A549 (cell line): ENCODE results near the gene PDCD10. TPM values are rescaled to one million over a fixed set of nuclear protein-coding genes. Genes with fewer than 3 reads are reported as not detected.

Source experiments
- ATAC-seq, 2 experiments: fragments of 200-7000 bp in 1 of 2; fragments of >200 bp in 1 of 2; cut with Nextera tagmentation in 1 of 2; cut with Tn5 transposase in 1 of 2; 3 replicates each; pipeline versions ENCODE4 v1.8.0 to v1.9.1; 2018 to 2020; ENCODE audit warnings: mild to moderate bottlenecking in 1 of 2, moderate library complexity in 1 of 2
- CTCF ChIA-PET: fragments of 300-600 bp; sonication (Branson Sonifier 250); formaldehyde crosslinking; extraction: SDS; loops from one replicate; lab custom pipeline; 2021; ENCODE audit warnings: antibody characterized with exemption, inconsistent platforms; lab: Yijun Ruan, JAX
- POLR2A ChIA-PET: fragments of 350-600 bp; formaldehyde crosslinking; extraction: SDS; loops from one replicate; lab custom pipeline; 2021; ENCODE audit warnings: antibody characterized with exemption, inconsistent platforms; lab: Yijun Ruan, JAX
- DNase-seq, 2 experiments: peaks; one replicate each; pipeline versions ENCODE4 v3.0.0 to v3.0.0-alpha.2; 2011 to 2016; ENCODE audit warnings: low read depth in 1 of 2, low spot score in 1 of 2
- FAIRE-seq: peaks from 2 replicates; lab custom pipeline; 2011; peaks lifted over from hg19 to GRCh38; lab: Jason Lieb, UNC
- H3K27ac ChIP-seq, 2 experiments: fragments of >200 bp; sonication (Bioruptor Twin); formaldehyde crosslinking; 3 replicates each; pipeline ENCODE4 v1.5.1; 2016 to 2017
- H3K4me1 ChIP-seq: fragments of >200 bp; sonication (Bioruptor Twin); formaldehyde crosslinking; 3 replicates; pipeline ENCODE4 v1.6.1; 2016
- H3K4me2 ChIP-seq: fragments of >200 bp; sonication (Bioruptor Twin); formaldehyde crosslinking; 3 replicates; pipeline ENCODE4 v1.6.1; 2016
- H3K4me3 ChIP-seq: fragments of >200 bp; sonication (Bioruptor Twin); formaldehyde crosslinking; 3 replicates; pipeline ENCODE4 v1.5.1; 2016
- H3K9me3 ChIP-seq: fragments of >200 bp; sonication (Bioruptor Twin); formaldehyde crosslinking; 3 replicates; pipeline ENCODE4 v1.6.1; 2016
- BHLHE40 ChIP-seq: IDR thresholded peaks from 2 replicates; pipeline ENCODE4 v1.6.1; 2012; ENCODE audit warnings: low read depth, low read length, inconsistent platforms
- CBX2 ChIP-seq: fragments of 200-600 bp; sonication (generic); IDR thresholded peaks from 2 replicates; pipeline ENCODE4 v1.6.1; 2016; ENCODE audit warnings: low read depth, mild to moderate bottlenecking, borderline replicate concordance
- EHF ChIP-seq: fragments of 250-450 bp; sonication (Bioruptor Pico); IDR thresholded peaks from 2 replicates; pipeline ENCODE4 v1.5.0; 2020; ENCODE audit warnings: mild to moderate bottlenecking
- EHMT2 ChIP-seq: fragments of 200-600 bp; sonication (generic); IDR thresholded peaks from 2 replicates; pipeline ENCODE4 v1.6.1; 2016; ENCODE audit warnings: antibody characterized with exemption, low read depth, mild to moderate bottlenecking, moderate library complexity
- ESRRA ChIP-seq: fragments of 150-350 bp; IDR thresholded peaks from 2 replicates; pipeline ENCODE4 v1.6.1; 2014; ENCODE audit warnings: mild to moderate bottlenecking, low read length, borderline replicate concordance
- FOSB ChIP-seq: fragments of 250-450 bp; sonication (Bioruptor Pico); IDR thresholded peaks from 2 replicates; pipeline ENCODE4 v1.5.0; 2020; ENCODE audit warnings: mild to moderate bottlenecking, moderate library complexity
- HEYL ChIP-seq: fragments of 250-450 bp; sonication (Bioruptor Pico); IDR thresholded peaks from 2 replicates; pipeline ENCODE4 v1.8.0; 2021; ENCODE audit warnings: mild to moderate bottlenecking, moderate library complexity
- HOXA7 ChIP-seq: fragments of 250-450 bp; sonication (Bioruptor Pico); IDR thresholded peaks from 2 replicates; pipeline ENCODE4 v1.5.0; 2020; ENCODE audit warnings: mild to moderate bottlenecking, moderate library complexity
- HOXB13 ChIP-seq: fragments of 250-450 bp; sonication (Bioruptor Pico); IDR thresholded peaks from 2 replicates; pipeline ENCODE4 v1.5.0; 2020; ENCODE audit warnings: low read depth, mild to moderate bottlenecking, moderate library complexity
- JUNB ChIP-seq: fragments of >200 bp; sonication (Bioruptor Twin); formaldehyde crosslinking; IDR thresholded peaks from 2 replicates; pipeline ENCODE4 v1.6.1; 2016
- KDM1A ChIP-seq: fragments of 200-600 bp; sonication (generic); IDR thresholded peaks from 2 replicates; pipeline ENCODE4 v1.6.1; 2016; ENCODE audit warnings: low read depth, mild to moderate bottlenecking
- KDM5A ChIP-seq: fragments of 200-600 bp; sonication (generic); IDR thresholded peaks from 2 replicates; pipeline ENCODE4 v1.6.1; 2016; ENCODE audit warnings: antibody characterized with exemption, mild to moderate bottlenecking
- MYC ChIP-seq: IDR thresholded peaks from 2 replicates; pipeline ENCODE4 v1.6.1; 2012; ENCODE audit warnings: mild to moderate bottlenecking, inconsistent platforms, low read length, improper control_type of control experiment, borderline replicate concordance
- NR3C1 ChIP-seq: fragments of >200 bp; sonication (Bioruptor Twin); formaldehyde crosslinking; IDR thresholded peaks from 3 replicates; pipeline ENCODE4 v1.6.1; 2017
- POLR2A ChIP-seq: IDR thresholded peaks from 2 replicates; pipeline ENCODE4 v1.6.1; 2012; ENCODE audit warnings: mild to moderate bottlenecking, low read length
- TFCP2L1 ChIP-seq: fragments of 250-450 bp; sonication (Bioruptor Pico); IDR thresholded peaks from 2 replicates; pipeline ENCODE4 v1.5.0; 2021; ENCODE audit warnings: mild to moderate bottlenecking
- ZFP36 ChIP-seq: fragments of 450-650 bp; IDR thresholded peaks from 2 replicates; pipeline ENCODE4 v1.6.1; 2014; ENCODE audit warnings: borderline replicate concordance; ENCODE audit not compliant: partially characterized antibody
- WGBS: methylation state at CpG from one replicate; pipeline ENCODE4 v1.1.6; 2017; ENCODE audit errors: missing lambda C conversion rate; 5-methylcytosine and 5-hydroxymethylcytosine counted together
- polyA plus RNA-seq, 4 experiments: library from polyadenylated mRNA; depleted of rRNA in 3 of 4; stranded (reverse); fragments of >200 nt; fragmentation: RNase III in 1 of 4; extraction: RNeasy Plus Mini Kit Qiagen cat#74134 plus additional on column Dnase treatment in 1 of 4; gene quantifications; 2 replicates in 3 of 4; 3 replicates in 1 of 4; pipeline ENCODE4 v1.2.3, GENCODE V29; 2011 to 2017
- TF ChIP-seq, protein P1 (sequence below): fragments of 450-650 bp; IDR thresholded peaks from 2 replicates; pipeline ENCODE4 v1.6.1; 2014; ENCODE audit warnings: antibody characterized with exemption
- TF ChIP-seq, protein P2 (sequence below): fragments of >200 bp; sonication (Bioruptor Twin); formaldehyde crosslinking; IDR thresholded peaks from 3 replicates; pipeline ENCODE4 v1.6.1; 2016
- TF ChIP-seq, protein P3 (sequence below): fragments of 150-350 bp; IDR thresholded peaks from 2 replicates; pipeline ENCODE4 v1.6.1; 2014; ENCODE audit warnings: low read depth, mild to moderate bottlenecking, low read length

The PDCD10 gene
- polyA plus RNA-seq, 2 of the 4 experiments (the other 2 are of a cell fraction) = 53.7 to 100 TPM

DNA sequence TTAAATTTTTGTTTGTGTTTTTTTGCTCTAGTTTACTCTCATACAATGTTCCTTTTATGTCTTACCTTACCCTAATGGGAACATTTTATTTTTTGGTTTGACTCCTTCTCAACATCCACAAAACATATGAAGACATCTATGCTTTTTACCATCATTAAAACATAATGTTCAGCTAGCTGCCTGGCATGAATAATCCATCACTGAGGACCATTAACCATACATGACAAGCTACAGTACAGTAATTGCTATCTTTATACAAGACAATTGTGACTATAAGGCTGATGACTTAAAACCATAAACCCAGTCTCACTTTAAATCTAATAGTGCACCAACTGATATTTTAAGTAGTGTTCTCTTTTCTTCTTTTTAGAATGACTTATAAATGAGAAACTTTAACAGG, 14.5 kb upstream of the PDCD10 start (continued):
- TF ChIP-seq KDM5A = no peak
- TF ChIP-seq, all 56 proteins: peak for 0

DNA sequence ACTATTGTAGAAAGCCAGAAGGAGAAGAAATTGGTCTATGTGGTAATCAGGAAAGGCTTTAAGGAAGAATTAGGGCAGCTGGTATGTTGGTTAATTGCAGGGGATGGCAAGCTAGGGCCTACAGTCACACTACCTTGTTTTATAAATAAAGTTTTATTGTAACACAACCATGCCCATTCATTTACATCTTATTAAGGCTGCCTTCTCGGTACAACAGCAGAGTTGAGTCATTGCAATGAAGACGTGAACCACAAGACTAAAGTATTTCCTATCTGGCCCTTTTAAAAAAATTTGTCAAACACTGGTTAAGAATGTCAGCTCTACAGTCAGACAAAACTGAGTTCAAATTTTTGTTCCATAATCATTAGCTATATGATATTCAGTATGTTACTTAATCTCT, 9.1 kb upstream of the PDCD10 start:
- H3K9me3 ChIP-seq = no peaks in the 10 kb centered on the region
- H3K4me2 ChIP-seq = no peak overlapping the region
- no peak overlapping the region for H3K27ac ChIP-seq
- no peak for TF ChIP-seq ZFP36
- no peak for TF ChIP-seq HOXA7 (CRISPR knock-in tag)
- TF ChIP-seq KDM5A = no peak
- no peak for TF ChIP-seq NR3C1
- TF ChIP-seq, protein P1, sequence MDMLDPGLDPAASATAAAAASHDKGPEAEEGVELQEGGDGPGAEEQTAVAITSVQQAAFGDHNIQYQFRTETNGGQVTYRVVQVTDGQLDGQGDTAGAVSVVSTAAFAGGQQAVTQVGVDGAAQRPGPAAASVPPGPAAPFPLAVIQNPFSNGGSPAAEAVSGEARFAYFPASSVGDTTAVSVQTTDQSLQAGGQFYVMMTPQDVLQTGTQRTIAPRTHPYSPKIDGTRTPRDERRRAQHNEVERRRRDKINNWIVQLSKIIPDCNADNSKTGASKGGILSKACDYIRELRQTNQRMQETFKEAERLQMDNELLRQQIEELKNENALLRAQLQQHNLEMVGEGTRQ = no peak
- TF ChIP-seq HOXB13 = no peak
- TF ChIP-seq CBX2 = no peak
- no peak for TF ChIP-seq JUNB
- TF ChIP-seq, protein P2, sequence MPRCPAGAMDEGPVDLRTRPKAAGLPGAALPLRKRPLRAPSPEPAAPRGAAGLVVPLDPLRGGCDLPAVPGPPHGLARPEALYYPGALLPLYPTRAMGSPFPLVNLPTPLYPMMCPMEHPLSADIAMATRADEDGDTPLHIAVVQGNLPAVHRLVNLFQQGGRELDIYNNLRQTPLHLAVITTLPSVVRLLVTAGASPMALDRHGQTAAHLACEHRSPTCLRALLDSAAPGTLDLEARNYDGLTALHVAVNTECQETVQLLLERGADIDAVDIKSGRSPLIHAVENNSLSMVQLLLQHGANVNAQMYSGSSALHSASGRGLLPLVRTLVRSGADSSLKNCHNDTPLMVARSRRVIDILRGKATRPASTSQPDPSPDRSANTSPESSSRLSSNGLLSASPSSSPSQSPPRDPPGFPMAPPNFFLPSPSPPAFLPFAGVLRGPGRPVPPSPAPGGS = no peak
- TF ChIP-seq EHF (CRISPR knock-in tag) = no peak
- TF ChIP-seq KDM1A = no peak
- TF ChIP-seq MYC = no peak
- TF ChIP-seq HEYL (CRISPR knock-in tag) = no peak
- no peak for TF ChIP-seq EHMT2
- TF ChIP-seq, protein P3, sequence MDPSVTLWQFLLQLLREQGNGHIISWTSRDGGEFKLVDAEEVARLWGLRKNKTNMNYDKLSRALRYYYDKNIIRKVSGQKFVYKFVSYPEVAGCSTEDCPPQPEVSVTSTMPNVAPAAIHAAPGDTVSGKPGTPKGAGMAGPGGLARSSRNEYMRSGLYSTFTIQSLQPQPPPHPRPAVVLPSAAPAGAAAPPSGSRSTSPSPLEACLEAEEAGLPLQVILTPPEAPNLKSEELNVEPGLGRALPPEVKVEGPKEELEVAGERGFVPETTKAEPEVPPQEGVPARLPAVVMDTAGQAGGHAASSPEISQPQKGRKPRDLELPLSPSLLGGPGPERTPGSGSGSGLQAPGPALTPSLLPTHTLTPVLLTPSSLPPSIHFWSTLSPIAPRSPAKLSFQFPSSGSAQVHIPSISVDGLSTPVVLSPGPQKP = no peak
- no peak overlapping the region for H3K4me3 ChIP-seq
- ChIA-PET CTCF (interaction anchor here (1.1 kb wide), 1 partner anchor 40 kb away, joined by 3 read pairs; no protein-coding TSS in a partner anchor), POLR2A (no interaction called here)
- FAIRE-seq (no peak), ATAC-seq (no peak), DNase-seq (no peak)
- 0 out of 3 replicates have a peak, but pooled peaks cover 7% of the 10 kb centered on the region for H3K4me1 ChIP-seq
- 83% methylated on average over 2 of the region's 2 CpGs for WGBS

DNA sequence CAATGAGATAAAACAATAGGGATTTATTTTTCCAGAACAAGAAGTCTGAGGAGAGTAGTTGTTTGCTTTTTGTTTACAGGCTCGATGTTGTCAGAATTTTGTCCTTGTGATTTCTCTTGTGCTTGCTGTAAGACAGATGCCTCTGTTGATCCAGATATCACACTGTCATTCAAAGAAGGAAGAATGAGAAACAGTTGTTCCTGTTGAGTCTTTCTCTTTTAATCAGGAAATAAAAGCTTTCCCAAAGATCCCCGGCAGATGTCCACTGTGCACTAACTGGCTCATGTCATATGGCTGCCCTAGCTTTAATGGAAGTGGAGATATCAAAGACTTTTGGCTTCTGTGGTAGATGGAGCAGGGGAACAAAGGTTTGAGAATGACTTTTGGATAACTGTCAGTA, 7.6 kb upstream of the PDCD10 start:
- DNase-seq (no peak), FAIRE-seq (no peak), ATAC-seq (no peak)
- Histone ChIP-seq H3K27ac (no peak overlapping the region), H3K4me1 (peaks cover 2% of the 10 kb centered on the region; the same call in 1 of the 3 replicates), H3K4me2 (no peak overlapping the region), H3K9me3 (no peaks in the 10 kb centered on the region), H3K4me3 (no peak overlapping the region)
- POLR2A ChIA-PET = no interaction called here
- CTCF ChIA-PET = no interaction called here
- WGBS = 79% methylated on average over 2 of the region's 2 CpGs
- TF ChIP-seq TFCP2L1 (CRISPR knock-in tag) (no peak), FOSB (CRISPR knock-in tag) (no peak), ESRRA (no peak), POLR2A (no peak), BHLHE40 (no peak), EHF (CRISPR knock-in tag) (no peak)
